HG03442 (cell line): ENCODE measurements around the gene SQOR.

ENCODE experiments used
- ATAC-seq: cut with Tn5 transposase; IDR thresholded peaks from one replicate; pipeline ENCODE4 v1.9.1; 2021; ENCODE audit warnings: mild to moderate bottlenecking, moderate library complexity; ENCODE audit not compliant: unreplicated experiment

Gene SQOR

DNA sequence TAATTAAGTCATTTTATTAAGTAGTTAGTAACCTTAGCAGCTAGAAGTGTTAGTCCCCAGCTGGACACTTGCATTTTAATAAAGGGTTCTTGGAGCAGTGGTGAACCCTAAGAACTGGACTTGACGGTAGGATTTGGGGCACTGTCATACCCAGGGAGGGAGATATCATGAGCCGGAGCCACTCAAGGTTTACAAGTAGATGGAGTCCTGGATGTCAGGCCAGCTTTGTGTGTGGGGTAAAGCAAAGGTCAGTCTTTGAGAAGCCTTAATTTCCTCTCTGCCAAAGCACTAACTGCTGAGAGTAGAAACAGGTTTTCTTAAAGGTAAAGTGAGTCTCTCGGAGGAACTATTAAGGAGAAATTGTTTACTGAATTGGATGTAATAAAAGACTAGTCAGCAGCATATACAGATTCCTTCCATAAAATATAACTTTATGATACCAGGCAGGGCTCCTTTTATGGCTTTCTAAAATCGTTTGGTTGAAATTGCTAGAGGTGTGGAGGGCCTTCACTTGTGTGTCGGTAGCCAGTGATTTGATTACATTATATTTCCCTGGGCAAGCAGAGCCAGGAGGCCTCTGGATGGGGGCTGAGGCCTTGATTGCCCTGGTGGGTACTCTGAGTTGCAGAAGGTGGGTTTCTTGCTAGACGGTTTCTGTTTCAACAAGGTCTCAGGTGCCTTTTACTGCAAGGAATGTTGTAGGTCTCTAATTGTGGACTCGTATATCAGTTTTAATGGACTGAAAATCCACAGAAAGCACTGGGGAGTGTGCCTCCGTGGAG is 23.1 kb downstream of the SQOR start:
- no peak for ATAC-seq

DNA sequence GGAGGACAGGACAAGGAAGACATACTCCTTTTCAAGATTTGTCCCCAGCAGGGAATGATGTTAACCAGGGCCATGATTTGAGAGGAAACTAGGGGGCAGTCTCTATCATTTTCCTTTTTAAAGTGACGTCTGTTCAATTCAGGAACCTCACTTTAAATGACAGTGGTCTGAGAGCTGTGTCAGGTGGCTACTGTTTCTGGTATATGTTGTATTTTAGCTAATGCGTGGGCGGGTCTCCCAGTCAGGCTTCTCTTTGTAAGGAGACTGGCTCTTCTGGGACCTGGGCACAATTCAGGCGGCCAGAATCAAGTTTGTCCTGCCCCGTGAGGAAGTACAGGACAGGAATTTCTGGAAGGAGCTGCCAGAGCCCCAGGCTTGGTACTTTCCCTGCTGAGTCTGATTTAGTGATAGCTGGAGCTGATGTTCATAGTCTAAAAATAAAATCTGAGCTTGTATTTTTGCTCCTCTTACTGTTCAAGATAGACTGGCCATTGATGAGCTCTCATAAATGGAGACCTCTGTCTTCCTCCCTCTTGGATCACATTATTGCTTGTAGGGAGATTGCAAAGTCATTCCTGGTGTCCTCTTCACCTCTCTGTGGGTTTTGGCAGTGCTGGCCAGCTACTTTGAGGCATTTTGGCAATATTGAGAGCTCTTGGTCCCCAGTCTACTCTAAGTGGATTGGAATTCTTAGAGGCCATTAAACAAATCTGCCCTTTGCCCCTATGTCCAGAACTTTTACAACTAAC is 25.6 kb downstream of the SQOR start:
- no peak for ATAC-seq

DNA sequence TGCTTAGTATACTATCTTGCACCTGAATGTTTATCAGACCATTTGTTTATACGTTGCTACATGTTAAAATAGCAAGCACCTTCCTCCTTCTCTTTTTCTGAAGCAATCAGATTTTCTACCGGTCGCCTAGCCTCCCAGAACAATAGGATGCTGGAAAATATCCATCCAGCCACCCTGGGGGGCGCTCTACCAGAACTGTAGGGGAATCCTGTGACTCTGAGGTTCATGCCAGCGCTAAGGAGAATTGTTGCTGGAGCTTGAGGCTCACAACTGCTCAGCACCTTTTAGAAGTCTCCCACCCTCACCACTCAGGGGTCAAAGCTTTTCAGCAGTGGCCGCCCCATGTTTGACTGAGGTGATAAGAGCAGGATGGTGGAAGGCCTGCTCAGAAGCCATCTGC is 27.5 kb downstream of the SQOR start:
- ATAC-seq = no peak

DNA sequence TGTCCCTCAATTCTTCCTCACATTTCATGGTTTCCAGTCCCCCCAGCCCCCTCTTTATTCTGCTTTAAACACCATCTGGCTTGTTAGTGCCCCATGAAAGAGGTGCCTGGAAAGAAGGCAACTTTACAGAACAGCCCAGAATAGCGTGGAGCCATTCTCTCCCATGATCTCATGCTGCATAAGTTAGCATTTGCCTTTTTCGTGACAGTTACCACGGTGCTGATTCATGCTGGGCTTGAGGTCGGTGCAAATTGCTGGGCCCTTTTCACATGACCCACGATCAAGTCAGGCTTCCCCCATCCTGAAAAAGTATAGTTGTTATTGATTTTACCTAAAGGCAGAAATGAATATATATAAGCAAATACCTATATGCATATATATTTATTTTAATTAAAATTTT is 29.6 kb downstream of the SQOR start:
- ATAC-seq = no peak

DNA sequence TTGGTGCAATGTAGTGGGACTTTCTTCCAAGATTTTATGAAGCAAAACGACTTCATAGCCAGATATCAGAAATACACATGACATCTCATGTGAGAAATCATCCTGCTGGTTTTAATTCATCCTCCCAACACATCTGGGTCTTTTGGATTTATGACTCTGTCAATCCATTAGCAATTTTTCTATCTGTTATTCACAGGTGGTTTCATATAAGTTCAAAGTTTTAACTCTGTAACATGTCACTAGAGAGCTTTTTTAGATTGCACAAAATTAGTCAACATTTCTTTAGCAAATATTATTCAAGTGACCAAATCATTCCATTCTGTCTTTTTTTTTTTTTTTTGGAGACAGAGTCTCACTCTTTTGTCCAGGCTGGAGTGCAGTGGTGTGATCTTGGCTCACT is 30.4 kb downstream of the SQOR start:
- ATAC-seq = no peak

DNA sequence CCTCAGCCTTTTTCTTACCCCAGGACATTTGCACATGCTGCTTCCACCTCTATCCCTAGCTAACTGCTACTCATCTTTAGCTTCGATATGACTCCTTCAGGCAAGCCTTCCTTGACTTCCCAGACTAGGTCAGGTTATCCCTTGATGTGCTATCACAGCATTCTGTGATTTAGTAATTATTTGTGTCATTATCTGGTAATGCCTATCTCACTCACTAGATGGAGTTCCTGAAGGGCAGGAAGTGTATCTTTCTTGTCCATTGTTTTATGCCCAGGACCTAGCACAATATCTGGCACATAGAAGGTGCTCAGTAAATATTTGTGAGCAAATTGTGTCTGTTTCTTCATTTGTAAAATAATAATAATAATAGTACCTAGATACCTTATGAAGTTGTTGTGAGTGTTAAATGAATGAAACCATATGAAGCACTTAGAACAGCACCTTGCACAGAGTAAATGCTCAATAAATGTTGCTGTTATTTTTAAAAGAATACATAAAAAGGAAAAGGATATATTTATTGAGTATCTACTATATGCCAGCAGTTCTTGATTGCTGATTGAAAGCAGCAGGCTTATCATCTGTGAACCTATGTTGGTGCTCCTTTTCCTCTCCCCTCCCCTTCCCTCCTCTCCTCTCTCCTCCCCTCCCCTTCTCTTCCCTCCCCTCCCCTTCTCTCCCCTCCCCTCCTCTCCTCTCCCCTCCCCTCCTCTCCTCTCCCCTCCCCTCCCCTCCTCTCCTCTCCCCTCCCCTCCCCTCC is 31.5 kb downstream of the SQOR start:
- no peak for ATAC-seq

DNA sequence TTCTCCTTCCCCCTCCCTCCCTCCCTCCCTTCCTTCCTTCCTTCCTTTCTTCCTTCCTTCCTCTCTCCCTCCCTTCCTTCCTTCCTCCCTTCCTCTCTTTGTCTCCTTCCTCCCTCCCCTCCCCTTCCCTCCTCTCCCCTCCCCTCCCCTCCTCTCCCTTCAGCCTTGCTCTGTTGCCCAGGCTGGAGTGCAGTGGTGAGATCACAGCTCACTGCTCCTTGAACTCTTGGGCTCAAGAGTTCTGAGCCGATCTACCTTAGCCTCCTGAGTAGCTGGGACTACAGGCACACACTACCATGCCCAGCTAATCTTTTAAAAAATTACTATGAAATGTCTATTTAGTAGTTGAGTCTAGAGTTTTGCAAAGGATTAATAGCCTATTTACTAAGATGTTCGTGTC is 32.2 kb downstream of the SQOR start:
- no peak for ATAC-seq

DNA sequence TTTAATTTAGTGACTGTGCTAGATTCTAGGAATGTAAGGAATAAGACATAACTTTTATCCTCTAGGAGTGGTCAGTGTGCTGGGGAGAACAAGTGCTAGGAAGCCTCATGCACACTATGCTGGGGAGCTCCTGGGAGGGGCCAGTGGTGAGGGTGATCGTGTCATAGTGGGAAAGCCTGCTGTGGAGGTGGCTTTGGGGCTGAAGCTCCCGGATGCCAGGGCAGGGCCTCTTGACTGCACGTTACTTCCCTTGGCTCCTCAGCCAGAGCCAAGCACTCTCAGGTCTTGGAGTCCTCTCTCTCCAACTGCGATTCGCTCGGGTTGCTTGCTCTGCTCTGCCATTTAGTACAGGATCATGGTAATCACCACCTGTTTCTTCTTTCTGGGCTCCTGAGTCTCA is 33.6 kb downstream of the SQOR start:
- no peak for ATAC-seq

DNA sequence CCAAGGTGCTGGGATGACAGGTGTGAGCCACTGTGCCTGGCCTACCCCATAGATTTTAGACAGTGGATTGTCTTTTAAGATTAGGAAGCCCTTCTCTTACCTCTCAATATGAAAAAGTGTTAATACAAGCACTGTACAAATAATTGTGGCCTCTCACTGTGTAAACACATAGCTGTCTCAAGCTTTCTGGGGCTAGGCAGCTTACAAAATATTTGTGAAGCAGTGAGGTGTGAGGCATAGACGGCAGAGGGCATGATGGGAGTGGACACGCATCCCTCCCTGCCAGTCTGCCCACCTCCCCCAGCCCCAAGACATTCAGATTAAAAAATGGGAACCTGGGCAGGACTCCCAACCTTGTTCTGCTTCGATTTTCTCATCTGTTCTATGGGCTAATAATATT is 34.6 kb downstream of the SQOR start:
- no peak for ATAC-seq

DNA sequence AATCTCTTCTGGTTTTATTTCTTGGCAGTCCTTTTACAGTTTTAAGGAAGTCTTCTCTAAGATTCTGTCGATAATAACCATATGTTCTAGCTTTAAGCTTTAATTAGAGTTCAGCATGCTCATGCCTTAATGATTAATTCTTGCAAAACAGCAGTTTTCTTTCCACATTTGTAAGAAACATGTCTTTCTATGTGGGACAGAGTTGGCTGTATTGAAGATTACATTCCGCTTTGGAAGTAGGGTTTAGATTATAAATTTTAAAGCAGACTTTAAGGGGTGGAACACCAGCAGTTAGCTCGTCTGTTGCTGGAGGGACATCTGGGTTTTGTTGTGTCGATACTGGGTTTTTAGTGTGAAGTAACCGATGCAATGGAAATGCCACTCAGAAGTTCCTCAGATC is 35.3 kb downstream of the SQOR start:
- no peak for ATAC-seq

DNA sequence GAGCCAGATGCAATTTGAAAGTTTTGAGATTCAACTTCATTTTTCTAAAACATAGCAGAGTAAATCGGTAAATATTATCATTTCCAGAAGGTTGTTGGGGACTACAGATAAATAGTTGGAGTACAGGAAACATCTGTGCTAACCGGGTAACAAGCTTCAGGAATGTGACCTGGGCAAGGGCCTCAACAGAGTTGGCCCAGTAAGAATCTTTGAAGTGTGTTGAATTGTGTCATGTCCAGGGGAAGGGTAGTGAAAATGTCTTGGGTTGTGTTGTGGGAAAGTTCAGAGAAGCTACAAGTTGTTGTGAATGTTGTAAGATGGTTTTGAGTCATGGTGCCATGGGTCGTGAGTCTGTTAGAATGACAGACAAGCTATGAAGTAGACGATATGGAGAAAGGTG is 35.7 kb downstream of the SQOR start:
- no peak for ATAC-seq

DNA sequence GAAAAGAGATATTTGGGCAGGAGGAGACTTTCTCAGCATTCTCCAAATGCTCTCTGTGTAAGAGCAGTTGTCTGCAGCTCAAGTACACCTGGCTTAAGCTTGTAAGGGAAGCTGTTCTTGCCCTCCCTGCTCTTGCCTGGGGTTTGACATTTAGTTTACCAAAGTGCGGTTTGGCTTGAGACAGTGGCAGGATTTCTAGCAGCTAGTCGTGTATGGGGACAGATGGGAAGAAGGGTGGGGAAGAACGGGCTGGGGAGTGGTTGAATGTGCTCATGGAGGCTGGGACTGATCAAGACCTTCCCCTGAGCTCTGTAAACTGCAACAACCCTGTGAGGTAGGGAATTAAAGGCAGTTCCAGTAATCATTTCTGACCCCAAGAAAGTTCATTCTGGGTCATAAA is 39.8 kb downstream of the SQOR start:
- no peak for ATAC-seq

DNA sequence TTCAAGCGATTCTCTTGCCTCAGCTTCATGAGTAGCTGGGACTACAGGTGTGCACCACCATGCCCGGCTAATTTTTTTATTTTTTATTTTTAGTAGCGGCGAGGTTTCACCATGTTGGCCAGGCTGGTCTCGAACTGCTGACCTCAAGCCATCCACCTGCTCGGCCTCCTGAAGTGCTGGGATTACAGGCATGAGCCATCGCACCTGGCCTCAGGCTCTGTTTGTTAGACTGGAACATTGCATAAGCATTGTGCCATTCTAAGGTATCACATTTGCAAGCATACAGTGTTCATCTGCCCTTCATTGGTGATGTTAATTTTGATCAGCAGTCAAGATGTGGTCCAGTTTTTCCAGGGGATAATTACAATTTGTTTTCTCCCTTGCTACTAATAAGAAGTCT is 43.0 kb downstream of the SQOR start:
- ATAC-seq = no peak

DNA sequence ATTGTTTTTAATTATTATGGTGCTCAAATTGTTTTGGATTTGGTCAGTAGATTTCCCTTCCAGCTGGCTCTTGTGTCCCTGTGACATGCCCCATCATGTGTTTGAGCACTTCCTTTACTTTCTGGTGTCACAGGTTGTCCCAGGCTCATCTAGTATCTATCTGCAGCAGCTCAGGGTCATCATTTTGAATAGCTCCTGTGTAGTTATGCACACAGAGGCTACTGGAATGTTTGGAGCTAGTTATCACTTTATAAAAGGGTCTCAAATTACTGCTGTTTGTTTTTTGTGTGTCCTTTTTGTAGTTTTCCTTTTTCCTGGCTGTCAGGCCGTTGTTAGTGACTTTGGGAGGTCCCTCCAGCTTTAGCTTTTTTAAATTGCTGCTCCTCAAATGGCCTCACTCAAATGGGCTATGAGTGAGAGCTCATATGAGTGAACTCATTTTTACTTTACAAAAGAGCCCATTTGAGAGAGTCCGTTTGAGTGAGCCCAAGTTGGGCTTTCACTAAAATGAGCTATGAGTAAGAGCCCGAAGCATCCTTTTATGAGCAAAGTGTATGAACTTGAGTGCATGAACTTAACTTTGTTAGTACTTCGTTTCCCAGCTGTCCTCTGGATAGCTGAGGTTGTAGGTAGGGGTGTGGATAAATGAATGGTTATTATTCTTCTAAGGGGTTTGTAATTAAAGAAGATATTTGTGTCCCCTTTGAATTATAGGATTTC is 43.8 kb downstream of the SQOR start:
- ATAC-seq = no peak

DNA sequence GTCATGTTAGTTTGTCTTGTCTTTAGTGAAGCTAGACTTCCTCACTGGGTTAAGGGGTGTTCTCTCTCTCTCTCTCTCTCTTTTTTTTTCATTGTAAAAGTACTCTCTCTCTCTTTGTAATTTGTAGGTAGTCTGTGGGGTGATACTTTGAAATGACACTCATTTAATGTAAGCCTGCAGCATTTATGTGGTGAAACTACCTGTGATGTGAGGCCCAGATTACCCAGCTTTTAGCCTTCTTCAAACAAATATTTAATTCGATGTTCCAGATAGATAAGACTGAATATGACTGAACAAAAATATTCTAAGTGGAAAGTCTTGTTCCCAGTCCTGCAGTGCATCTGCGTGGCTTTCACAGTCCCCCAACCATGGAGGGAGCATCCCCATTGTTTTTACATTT is 49.7 kb downstream of the SQOR start:
- ATAC-seq = no peak

DNA sequence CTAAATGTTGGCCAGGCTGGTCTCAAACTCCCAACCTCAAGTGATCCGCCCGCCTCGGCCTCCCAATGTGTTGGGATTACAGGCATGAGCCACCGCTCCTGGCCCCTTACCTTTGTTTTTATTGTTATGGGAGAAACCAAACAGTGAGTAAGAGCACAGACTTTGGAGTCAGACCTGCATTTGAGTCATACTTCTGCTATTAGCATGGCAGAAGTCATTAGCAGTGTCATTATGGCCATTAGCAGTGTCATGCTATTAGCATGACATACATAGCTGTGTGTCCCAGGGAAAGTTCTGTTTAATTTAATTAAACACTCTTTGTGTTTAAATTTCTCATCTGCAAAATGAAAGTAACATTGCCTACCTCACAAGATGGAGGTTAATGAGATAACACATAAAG is 54.8 kb downstream of the SQOR start:
- ATAC-seq = no peak

DNA sequence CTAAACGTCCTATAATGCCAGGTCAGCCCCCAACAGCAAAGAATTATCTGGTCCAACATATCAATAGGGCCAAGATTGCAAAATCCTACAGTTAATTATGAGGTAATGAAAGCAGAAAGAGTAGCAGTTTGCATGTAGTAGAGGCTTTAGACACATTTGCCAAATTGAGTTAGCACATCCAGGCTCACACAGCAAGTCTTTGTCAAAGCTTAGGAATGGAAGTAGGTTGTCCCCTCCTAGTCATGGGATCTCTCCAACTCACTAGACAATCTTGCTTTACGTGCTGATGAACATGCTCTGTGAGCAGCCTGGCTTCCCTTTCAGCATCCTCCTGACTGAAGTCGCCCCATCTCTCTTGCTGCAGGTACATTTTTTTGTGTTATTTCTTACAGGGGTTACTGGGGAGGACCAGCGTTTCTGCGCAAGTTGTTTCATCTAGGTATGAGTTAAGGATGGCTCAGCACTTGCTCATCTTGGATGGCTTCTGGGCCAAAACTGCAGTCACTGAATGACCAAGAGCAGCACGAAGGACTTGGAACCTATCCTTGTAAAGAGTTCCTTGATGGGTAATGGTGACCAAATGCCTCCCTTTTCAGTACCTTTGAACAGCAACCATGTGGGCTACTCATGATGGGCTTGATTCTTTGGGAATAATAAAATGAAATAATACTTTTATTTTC is 55.9 kb downstream of the SQOR start:
- no peak for ATAC-seq

DNA sequence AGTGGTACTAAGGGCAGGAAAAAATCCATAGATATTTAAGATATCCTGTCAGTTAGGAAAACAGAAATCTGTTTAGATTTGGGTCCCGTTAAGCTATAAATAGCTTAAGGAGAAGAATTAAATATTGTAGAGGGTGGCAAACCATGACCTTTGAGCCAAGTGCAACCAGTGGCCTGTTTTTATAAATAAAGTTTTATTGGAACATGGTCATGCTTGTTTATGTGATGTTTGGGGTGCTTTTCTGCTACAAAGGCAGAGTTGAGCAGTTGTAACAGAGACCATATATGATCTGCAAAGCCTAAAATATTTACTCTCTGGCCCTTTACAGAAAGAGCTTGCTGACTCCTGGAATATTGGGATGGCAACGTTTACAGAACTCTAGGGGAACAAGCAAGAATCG is 66.3 kb downstream of the SQOR start:
- no peak for ATAC-seq

DNA sequence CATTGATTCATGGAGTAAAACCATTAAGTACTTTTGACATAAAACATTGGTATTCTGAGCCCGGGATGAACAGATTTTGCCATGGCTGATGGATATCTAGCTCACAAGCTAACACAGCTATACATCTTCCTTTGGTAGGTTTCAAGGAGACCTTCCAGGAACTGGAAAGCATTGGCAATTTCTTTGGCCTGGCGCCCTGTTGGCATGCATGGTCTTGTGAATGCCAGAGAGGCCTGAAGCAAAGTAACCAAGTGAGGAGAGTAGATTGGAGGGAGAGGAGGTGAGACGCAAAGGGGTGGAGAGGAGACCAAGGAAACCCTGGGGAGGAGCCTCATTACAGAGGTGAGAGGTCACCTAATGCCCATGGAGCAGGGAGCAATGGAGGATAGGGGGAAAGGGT is 67.2 kb downstream of the SQOR start:
- ATAC-seq = no peak

DNA sequence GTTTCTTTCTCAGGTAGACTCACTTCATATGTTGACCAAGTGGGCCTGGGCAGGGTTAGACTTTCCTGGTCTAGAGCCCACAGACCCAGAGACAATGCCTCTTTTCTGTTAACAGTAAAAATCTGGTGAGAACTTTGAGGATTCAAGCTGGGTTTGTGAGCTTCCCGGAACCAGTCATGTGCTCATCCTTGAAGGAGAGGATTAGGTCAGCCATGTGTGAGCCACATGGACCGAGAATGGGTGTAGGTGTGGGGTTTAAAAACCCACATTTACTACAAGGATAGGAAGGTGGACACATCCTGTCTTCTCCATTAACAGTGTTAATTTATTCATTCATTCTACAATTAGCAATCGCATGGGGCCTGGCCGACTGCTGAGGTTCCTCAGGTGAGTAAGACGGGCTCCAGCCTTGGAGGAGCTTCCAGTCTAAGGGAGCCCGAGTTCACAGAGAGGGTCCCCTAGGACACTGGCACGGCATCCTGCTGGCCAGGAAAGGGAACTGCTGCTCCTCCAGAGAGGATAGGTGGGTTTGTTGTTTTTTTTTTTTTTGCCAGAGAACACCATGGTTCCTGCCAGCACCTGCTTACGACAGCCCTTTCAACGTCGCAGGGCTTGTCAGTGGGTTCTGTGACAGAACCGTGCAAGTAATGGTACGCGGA is 69.0 kb downstream of the SQOR start:
- no peak for ATAC-seq
